ENCODE measurements around the gene ARL6IP5.

Gene ARL6IP5

DNA sequence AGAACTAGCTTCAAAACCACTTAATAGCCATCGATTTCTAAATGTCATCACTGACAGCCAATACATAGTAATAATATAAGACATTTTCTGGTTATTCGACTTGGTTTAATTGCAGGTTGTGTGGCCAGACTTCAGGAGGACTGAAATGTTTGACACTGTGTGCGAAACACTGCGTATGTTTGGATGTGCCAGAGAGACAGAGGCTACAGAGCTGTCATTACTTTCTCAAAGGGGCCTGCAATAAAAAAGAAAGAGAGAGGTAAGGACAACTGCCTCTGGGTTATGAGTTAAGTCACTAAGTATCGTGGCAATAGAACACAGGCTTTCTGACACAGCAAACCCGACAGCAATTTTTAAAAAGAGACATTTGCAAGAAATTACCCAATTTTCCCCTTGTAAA is 36.8 kb downstream of the ARL6IP5 start:
- H3K36me3 ChIP-seq (ENCODE audit: control insufficient read depth, insufficient read depth, low read length) = no peaks in the 10 kb centered on the region
- no peaks in the 10 kb centered on the region for H3K79me1 ChIP-seq (ENCODE audit: low read length)
- no peak overlapping the region for H3K56ac ChIP-seq (ENCODE audit: low read length)
- H3K23ac ChIP-seq (ENCODE audit: low read length) = no peak overlapping the region
- DNase-seq = no peak
- no peak overlapping the region for H2AK5ac ChIP-seq (ENCODE audit: low read length)
- no peak overlapping the region for H3K4ac ChIP-seq (ENCODE audit: low read depth, low read length)
- no peak overlapping the region for H3K18ac ChIP-seq (ENCODE audit: low read length)
- H3K4me2 ChIP-seq (ENCODE audit: low read length) = no peak overlapping the region
- H3K4me1 ChIP-seq (ENCODE audit: control insufficient read depth, low read depth, low read length) = no peaks in the 10 kb centered on the region
- no peak overlapping the region for H3K9ac ChIP-seq (ENCODE audit: low read length)
- no peak overlapping the region for H4K8ac ChIP-seq (ENCODE audit: low read depth, low read length)
- H2BK15ac ChIP-seq (replicated peaks; ENCODE audit: low read depth) = no peak overlapping the region
- H2BK5ac ChIP-seq (ENCODE audit: low read length) = no peak overlapping the region
- H3K27me3 ChIP-seq (ENCODE audit: insufficient read depth, low read length, poor library complexity) = no peaks in the 10 kb centered on the region
- H3K79me2 ChIP-seq (ENCODE audit: control insufficient read depth, insufficient read depth, low read length) = no peaks in the 10 kb centered on the region
- no peak overlapping the region for H2BK120ac ChIP-seq (ENCODE audit: low read depth, low read length)
- no peak overlapping the region for H3K27ac ChIP-seq (ENCODE audit: low read depth, low read length)
- no peak overlapping the region for H3K4me3 ChIP-seq (ENCODE audit: low read length)
- no peak overlapping the region for H4K5ac ChIP-seq (ENCODE audit: low read length)
- WGBS (ENCODE audit: extremely low coverage, insufficient coverage, low lambda C conversion rate) = no CpG with 5 or more reads among the region's 6 CpGs

DNA sequence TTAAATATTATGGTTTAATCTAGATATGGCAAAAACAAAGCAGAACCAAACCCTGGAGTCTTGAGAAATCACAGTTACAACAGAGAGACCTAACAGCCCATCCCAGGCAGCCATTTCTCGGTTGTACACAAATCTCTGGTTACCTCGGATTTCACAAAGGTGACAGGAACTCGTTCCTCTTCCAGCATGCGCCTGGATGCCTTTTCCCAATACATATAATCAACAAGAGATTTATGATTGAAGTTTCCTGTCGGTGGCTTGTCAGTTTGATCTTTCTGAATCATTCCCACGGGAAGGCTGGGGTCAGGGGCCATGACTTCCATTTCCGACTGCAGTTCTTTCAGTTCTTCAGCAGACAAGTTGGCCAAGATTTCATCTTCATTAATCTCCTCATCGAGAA is 37.2 kb downstream of the ARL6IP5 start:
- Histone ChIP-seq H3K4me3 (ENCODE audit: low read length) (no peak overlapping the region), H2AK5ac (ENCODE audit: low read length) (no peak overlapping the region), H2BK120ac (ENCODE audit: low read depth, low read length) (no peak overlapping the region), H4K5ac (ENCODE audit: low read length) (no peak overlapping the region), H3K56ac (ENCODE audit: low read length) (no peak overlapping the region), H4K8ac (ENCODE audit: low read depth, low read length) (no peak overlapping the region), H3K27ac (ENCODE audit: low read depth, low read length) (no peak overlapping the region), H3K79me2 (ENCODE audit: control insufficient read depth, insufficient read depth, low read length) (no peaks in the 10 kb centered on the region), H2BK15ac (replicated peaks; ENCODE audit: low read depth) (no peak overlapping the region), H3K18ac (ENCODE audit: low read length) (no peak overlapping the region), H3K4me2 (ENCODE audit: low read length) (no peak overlapping the region), H3K9ac (ENCODE audit: low read length) (no peak overlapping the region), H3K4me1 (ENCODE audit: control insufficient read depth, low read depth, low read length) (no peaks in the 10 kb centered on the region), H3K4ac (ENCODE audit: low read depth, low read length) (no peak overlapping the region), H3K27me3 (ENCODE audit: insufficient read depth, low read length, poor library complexity) (no peaks in the 10 kb centered on the region), H2BK5ac (ENCODE audit: low read length) (no peak overlapping the region), H3K79me1 (ENCODE audit: low read length) (no peaks in the 10 kb centered on the region), H3K36me3 (ENCODE audit: control insufficient read depth, insufficient read depth, low read length) (no peaks in the 10 kb centered on the region), H3K23ac (ENCODE audit: low read length) (no peak overlapping the region)
- WGBS (ENCODE audit: extremely low coverage, insufficient coverage, low lambda C conversion rate) = no CpG with 5 or more reads among the region's 8 CpGs
- no peak for DNase-seq

DNA sequence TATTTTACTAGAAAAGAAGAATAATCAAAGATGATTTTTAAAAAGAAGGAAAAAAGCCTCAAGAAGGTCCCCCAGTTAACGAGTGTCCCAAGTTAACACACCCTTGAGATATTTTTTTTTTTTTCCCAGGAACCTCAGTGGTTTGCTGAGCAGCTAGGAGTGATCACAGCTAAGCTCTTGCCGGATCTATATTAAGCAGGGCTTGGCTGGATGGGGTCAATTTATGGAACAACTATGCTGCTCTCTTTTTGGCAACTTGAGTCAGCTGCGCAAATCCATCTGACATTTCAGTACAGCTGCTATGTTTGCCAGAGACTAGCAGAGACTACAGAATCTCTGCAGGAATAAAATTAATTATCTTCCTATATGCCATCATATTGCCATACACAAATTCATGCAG is 37.7 kb downstream of the ARL6IP5 start, which contains the start of gene LMOD3:
TSS of gene LMOD3 (minus strand) at position 193 of the 400 bp plus-strand sequence. CDS start 209 bp downstream, outside the sequence.
- no CpG with 5 or more reads among the region's 3 CpGs for WGBS (ENCODE audit: extremely low coverage, insufficient coverage, low lambda C conversion rate)
- Histone ChIP-seq H3K18ac (ENCODE audit: low read length) (no peak within 1 kb of the TSS), H3K9ac (ENCODE audit: low read length) (no peak within 1 kb of the TSS), H3K4me3 (ENCODE audit: low read length) (no peak within 1 kb of the TSS), H2AK5ac (ENCODE audit: low read length) (no peak within 1 kb of the TSS), H3K79me1 (ENCODE audit: low read length) (no peaks in the 10 kb centered on the region), H3K56ac (ENCODE audit: low read length) (no peak within 1 kb of the TSS), H2BK15ac (replicated peaks; ENCODE audit: low read depth) (no peak within 1 kb of the TSS), H2BK120ac (ENCODE audit: low read depth, low read length) (no peak within 1 kb of the TSS), H4K5ac (ENCODE audit: low read length) (no peak within 1 kb of the TSS), H3K27me3 (ENCODE audit: insufficient read depth, low read length, poor library complexity) (no peaks in the 10 kb centered on the region), H3K4ac (ENCODE audit: low read depth, low read length) (no peak within 1 kb of the TSS), H3K4me1 (ENCODE audit: control insufficient read depth, low read depth, low read length) (no peaks in the 10 kb centered on the region), H4K8ac (ENCODE audit: low read depth, low read length) (no peak within 1 kb of the TSS), H2BK5ac (ENCODE audit: low read length) (no peak within 1 kb of the TSS), H3K4me2 (ENCODE audit: low read length) (no peak within 1 kb of the TSS), H3K27ac (ENCODE audit: low read depth, low read length) (no peak within 1 kb of the TSS), H3K79me2 (ENCODE audit: control insufficient read depth, insufficient read depth, low read length) (no peaks in the 10 kb centered on the region), H3K23ac (ENCODE audit: low read length) (no peak within 1 kb of the TSS), H3K36me3 (ENCODE audit: control insufficient read depth, insufficient read depth, low read length) (no peaks in the 10 kb centered on the region)
- no peak for DNase-seq

DNA sequence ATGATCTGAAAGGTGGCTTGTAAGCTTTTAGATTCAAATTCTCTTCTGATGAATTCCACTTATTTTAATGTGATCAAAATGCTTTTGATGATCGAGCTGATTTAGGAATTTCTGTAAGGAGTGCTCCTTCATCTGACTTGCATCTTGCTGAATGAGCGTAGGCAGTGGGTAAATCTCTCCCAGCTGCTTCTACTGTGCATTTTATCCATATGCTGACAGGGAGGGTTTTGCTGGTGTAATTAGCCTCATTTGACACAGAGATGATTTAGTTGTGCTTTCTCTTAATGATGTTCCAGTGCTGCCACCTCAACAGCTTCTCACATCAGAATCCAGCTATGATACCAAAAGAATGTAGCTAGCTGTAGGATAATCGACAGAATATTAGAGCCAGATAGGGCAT is 41.5 kb downstream of the ARL6IP5 start:
- Histone ChIP-seq H2BK5ac (ENCODE audit: low read length) (no peak overlapping the region), H3K27me3 (ENCODE audit: insufficient read depth, low read length, poor library complexity) (no peaks in the 10 kb centered on the region), H3K18ac (ENCODE audit: low read length) (no peak overlapping the region), H2AK5ac (ENCODE audit: low read length) (no peak overlapping the region), H3K23ac (ENCODE audit: low read length) (no peak overlapping the region), H3K79me2 (ENCODE audit: control insufficient read depth, insufficient read depth, low read length) (no peaks in the 10 kb centered on the region), H3K79me1 (ENCODE audit: low read length) (no peaks in the 10 kb centered on the region), H3K27ac (ENCODE audit: low read depth, low read length) (no peak overlapping the region), H4K5ac (ENCODE audit: low read length) (no peak overlapping the region), H3K4me2 (ENCODE audit: low read length) (no peak overlapping the region), H2BK120ac (ENCODE audit: low read depth, low read length) (no peak overlapping the region), H3K4me1 (ENCODE audit: control insufficient read depth, low read depth, low read length) (no peaks in the 10 kb centered on the region), H2BK15ac (replicated peaks; ENCODE audit: low read depth) (no peak overlapping the region), H4K8ac (ENCODE audit: low read depth, low read length) (no peak overlapping the region), H3K4ac (ENCODE audit: low read depth, low read length) (no peak overlapping the region), H3K9ac (ENCODE audit: low read length) (no peak overlapping the region), H3K36me3 (ENCODE audit: control insufficient read depth, insufficient read depth, low read length) (no peaks in the 10 kb centered on the region), H3K4me3 (ENCODE audit: low read length) (no peak overlapping the region), H3K56ac (ENCODE audit: low read length) (no peak overlapping the region)
- DNase-seq = no peak
- WGBS (ENCODE audit: extremely low coverage, insufficient coverage, low lambda C conversion rate) = no CpG with 5 or more reads among the region's 3 CpGs

DNA sequence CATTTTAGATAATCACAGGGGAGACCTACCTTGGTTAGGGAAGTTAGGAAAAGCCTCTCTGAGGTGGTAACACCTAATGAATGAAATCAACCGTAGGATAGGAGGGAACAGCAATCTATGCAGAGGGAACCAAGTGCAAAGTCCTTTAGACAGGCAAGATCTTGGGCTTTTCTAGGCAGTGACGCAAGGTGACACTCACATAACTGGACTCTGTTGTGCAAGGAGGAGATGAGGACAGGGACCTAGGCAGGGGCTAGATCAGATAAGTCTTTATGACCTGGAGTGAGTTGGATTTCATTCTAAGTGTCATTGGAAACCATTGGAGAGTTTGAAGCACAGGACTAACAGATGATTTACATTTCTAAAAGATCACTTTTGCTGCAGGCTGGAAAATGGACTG is 42.3 kb downstream of the ARL6IP5 start:
- Histone ChIP-seq H3K36me3 (ENCODE audit: control insufficient read depth, insufficient read depth, low read length) (no peaks in the 10 kb centered on the region), H2BK120ac (ENCODE audit: low read depth, low read length) (no peak overlapping the region), H3K4ac (ENCODE audit: low read depth, low read length) (no peak overlapping the region), H3K56ac (ENCODE audit: low read length) (no peak overlapping the region), H2AK5ac (ENCODE audit: low read length) (no peak overlapping the region), H3K4me2 (ENCODE audit: low read length) (no peak overlapping the region), H2BK15ac (replicated peaks; ENCODE audit: low read depth) (no peak overlapping the region), H3K9ac (ENCODE audit: low read length) (no peak overlapping the region), H3K27me3 (ENCODE audit: insufficient read depth, low read length, poor library complexity) (no peaks in the 10 kb centered on the region), H4K8ac (ENCODE audit: low read depth, low read length) (no peak overlapping the region), H3K4me3 (ENCODE audit: low read length) (no peak overlapping the region), H3K79me1 (ENCODE audit: low read length) (no peaks in the 10 kb centered on the region), H2BK5ac (ENCODE audit: low read length) (no peak overlapping the region), H3K27ac (ENCODE audit: low read depth, low read length) (no peak overlapping the region), H3K18ac (ENCODE audit: low read length) (no peak overlapping the region), H4K5ac (ENCODE audit: low read length) (no peak overlapping the region), H3K79me2 (ENCODE audit: control insufficient read depth, insufficient read depth, low read length) (no peaks in the 10 kb centered on the region), H3K4me1 (ENCODE audit: control insufficient read depth, low read depth, low read length) (no peaks in the 10 kb centered on the region), H3K23ac (ENCODE audit: low read length) (no peak overlapping the region)
- WGBS (ENCODE audit: extremely low coverage, insufficient coverage, low lambda C conversion rate) = no CpG with 5 or more reads among the region's 2 CpGs
- DNase-seq = no peak

DNA sequence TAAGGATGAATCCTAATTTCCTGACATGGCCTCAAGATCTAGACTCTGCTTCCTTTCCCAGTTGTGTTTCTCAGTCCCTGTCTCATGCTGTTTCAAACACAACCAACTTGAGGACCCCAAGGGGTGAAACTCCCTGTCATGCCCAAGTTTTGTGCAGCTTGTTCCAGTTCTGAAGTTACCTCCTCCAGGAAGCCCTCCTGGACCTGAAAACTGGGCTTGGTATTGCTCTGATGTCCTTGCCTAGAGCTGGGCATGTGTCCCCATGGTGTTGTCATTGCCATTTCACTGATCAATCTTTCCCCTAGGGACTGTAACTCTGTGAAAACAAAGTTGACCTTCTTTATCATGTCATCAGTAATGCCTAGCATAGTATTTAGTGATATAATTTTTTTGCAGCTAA is 43.8 kb downstream of the ARL6IP5 start:
- Histone ChIP-seq H3K4me1 (ENCODE audit: control insufficient read depth, low read depth, low read length) (no peaks in the 10 kb centered on the region), H3K36me3 (ENCODE audit: control insufficient read depth, insufficient read depth, low read length) (no peaks in the 10 kb centered on the region), H2AK5ac (ENCODE audit: low read length) (no peak overlapping the region), H2BK120ac (ENCODE audit: low read depth, low read length) (no peak overlapping the region), H3K4me3 (ENCODE audit: low read length) (no peak overlapping the region), H3K9ac (ENCODE audit: low read length) (no peak overlapping the region), H3K56ac (ENCODE audit: low read length) (no peak overlapping the region), H4K5ac (ENCODE audit: low read length) (no peak overlapping the region), H3K27ac (ENCODE audit: low read depth, low read length) (no peak overlapping the region), H3K18ac (ENCODE audit: low read length) (no peak overlapping the region), H3K23ac (ENCODE audit: low read length) (no peak overlapping the region), H4K8ac (ENCODE audit: low read depth, low read length) (no peak overlapping the region), H3K27me3 (ENCODE audit: insufficient read depth, low read length, poor library complexity) (no peaks in the 10 kb centered on the region), H3K4ac (ENCODE audit: low read depth, low read length) (no peak overlapping the region), H3K4me2 (ENCODE audit: low read length) (no peak overlapping the region), H3K79me2 (ENCODE audit: control insufficient read depth, insufficient read depth, low read length) (no peaks in the 10 kb centered on the region), H2BK15ac (replicated peaks; ENCODE audit: low read depth) (no peak overlapping the region), H2BK5ac (ENCODE audit: low read length) (no peak overlapping the region), H3K79me1 (ENCODE audit: low read length) (no peaks in the 10 kb centered on the region)
- no peak for DNase-seq

All from mesendoderm (in vitro differentiated cells).